ENCODE results near the gene TARBP2.
"Not testable (repeated sequence)": the region's sequence is repeated elsewhere in the genome, so short reads cannot be mapped to it uniquely, and the experiment has no call there.

TARBP2 gene

GRCh38 chr12:53476769-53477209 is 24.3 kb upstream of the TARBP2 start:
- DNase-seq = no peak

GRCh38 chr12:53478865-53479264 is 22.2 kb upstream of the TARBP2 start:
- DNase-seq = no peak

DNA sequence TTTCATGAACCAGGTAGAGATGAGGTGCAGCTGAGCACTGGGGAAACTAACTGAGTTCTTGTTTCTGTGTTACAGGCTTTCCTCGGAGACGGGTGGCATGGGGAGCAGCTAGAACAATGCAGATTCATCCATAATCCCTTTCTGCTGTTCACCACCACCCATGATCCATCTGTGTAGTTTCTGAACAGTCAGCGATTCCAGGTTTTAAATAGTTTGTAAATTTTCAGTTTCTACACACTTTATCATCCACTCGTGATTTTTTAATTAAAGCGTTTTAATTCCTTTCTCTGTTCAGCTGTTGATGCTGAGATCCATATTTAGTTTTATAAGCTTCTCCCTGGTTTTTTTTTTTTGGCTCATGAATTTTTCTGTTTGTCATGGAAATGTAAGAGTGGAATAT is 21.8 kb upstream of the TARBP2 start:
- no peak for DNase-seq

- DNase-seq = no peak
These were observed 20.3 kb upstream of the TARBP2 start for GRCh38 chr12:53480491-53481442.

GRCh38 chr12:53481458-53481857 is 19.6 kb upstream of the TARBP2 start:
- DNase-seq = not testable (repeated sequence)

DNA sequence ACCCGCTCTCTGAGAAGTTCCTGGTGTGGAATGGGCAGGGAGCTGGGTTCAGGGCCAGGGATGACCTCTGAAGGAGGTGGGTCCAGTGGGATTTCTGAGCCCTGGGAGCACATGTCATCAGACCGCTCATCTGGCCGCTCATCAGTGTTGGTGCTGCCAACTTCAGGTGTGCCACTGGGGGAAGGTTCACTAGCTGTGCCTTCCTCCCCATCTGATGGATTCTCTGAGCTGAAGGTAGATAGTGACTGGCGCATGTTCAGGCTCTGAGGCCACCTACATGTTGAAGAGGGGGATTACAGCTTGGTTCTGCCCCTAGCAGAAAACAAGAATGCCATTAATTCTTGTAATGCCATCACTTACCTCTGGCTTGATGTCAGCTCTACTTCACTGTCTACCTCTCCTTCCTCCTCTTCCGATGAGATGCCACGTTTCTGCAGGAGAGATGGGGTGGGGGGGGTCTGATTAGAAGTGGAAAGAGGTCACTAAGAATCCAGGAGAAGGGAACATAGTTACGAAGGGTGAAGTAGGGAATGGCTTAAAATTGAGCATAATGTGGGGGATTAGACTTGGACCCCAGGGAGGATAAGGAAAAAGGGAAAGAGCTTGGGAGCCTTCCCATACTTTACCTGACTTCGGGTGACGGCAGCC is 19.0 kb upstream of the TARBP2 start:
- DNase-seq = no peak

DNA sequence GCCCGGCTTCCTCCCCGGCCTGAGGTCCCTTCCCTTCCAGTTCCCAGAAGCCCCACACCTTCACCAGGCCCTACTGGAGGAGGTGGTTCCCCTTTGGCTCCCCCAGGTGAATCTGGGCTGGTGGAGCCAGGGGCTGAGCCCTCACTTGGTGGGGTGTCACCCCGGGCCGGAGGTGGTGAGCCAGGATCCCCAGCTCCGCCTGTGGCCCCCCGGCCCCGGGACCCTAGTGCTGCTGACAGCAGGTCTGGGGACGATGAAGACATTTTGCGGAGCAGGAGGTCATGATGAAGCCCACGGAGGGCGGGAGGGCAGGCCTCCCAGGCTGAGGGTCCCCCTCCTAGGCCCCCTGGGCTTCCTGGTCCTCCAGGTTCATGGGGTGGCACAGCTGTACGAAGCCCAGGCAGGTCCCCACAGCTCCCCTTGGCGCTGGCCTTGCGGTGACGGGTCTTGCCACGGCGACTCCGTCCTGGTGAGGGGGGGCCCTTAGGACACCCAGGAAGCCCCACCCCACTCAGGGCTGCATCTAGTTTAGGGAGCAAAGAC is 18.4 kb upstream of the TARBP2 start:
- no peak for DNase-seq

GRCh38 chr12:53483225-53483978 is 17.7 kb upstream of the TARBP2 start:
- DNase-seq = no peak

- DNase-seq = no peak
These were observed 17.1 kb upstream of the TARBP2 start for GRCh38 chr12:53483979-53484377.

DNA sequence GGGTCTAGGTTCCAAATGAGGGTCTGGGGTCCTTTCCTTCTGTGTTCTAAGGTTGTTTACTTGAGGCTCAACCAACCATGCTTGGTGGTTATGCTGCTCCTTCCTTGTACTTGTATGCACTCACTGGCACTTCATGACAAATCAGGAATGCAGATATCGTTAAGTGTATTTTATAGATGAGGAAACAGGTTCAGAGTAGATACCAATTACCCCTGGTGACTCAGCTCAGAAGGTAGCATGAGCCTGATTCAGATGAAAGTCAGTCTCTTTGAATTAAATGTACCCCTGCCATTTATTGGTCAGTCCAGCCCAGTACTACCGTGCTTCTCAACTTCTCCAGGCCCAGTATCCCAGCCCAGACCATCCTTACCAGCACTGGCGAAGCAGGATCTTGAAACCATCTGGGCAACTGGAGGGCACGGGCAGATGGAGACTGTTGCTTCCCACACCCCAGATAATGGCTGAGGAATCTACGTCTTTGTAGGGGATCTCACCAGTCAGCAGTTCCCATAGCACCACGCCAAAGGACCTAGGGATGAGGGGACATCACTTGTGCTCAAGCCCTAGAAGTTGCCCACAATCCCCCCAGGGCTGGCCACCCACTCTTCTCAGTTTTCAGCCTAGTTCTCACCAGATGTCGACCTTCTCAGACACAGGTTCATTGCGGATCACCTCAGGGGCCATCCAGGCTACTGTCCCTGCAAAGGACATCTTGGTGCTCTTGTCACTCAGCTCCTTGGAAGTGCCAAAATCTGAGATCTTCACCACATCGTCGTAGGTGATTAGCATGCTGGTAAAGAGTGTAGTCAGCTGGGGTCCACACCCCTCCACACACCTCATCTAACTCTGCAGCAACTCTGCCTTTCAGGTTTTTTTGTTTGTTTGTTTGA is 16.2 kb upstream of the TARBP2 start:
- no peak for DNase-seq

DNA sequence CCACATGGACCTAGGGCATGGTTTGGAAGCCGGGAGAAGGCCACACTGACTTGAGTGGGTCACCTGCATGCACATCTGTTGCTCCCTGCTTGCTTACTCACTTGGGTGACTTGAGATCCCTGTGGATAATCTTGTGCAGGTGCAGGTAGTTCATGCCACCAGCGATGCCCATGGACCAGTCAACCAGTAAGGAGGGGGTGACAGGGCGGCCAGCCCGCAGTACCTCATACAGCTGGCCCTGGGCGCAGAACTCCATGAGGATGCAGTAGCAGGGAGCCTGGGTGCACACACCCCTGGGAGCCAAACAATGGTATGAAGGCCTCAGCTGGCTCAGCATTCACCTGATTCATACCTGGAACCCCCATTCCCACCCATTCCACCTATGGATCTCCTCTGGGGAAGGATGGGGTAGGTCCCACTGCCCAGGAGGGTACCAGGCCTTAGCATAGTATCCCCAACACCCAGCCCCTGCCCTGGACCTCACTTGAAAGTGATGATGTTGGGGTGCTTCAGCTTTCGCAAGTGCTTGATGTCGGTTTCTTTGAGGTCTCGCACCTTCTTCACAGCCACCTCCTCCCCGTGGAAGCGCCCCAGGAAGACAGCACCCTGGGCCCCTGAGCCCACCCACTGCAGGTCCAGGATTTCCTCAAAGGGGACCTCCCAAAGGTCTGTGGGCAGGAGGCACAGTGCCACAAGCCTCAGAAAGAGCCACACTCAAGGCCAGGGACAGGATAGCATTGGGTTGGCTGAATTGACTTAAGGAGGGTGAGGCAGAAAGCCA is 14.9 kb upstream of the TARBP2 start:
- DNase-seq = no peak

- DNase-seq = no peak
These were observed 14.2 kb upstream of the TARBP2 start for GRCh38 chr12:53486736-53487487.

DNA sequence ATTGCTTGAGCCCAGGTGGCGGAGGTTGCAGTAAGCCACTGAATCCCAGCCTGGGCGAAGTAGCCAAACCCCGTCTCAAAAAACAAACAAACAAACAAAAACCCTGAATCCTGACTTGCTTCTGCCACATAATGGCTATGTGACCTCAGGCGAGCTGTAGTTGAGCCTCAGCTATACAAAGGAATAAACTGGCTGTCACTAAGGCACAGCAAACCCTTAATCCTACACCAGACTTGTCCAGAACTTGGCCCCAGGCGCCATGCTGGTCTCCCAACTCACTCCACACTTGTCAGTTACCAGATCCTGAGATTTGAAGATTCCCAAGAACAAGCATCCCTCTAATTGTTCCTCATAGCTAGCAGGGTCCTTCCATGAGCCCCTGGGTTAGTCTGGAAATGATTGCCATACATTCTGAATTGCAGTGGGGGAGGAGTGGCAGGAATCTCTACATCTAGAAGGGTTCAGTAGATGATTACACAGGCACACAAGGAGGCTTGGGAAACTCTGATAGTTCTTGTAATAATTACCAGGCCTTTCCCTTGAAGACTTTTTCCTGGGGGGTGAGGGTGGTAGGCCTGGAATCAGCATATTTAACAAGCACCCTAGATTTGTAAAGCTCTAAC is 11.7 kb upstream of the TARBP2 start:
- no peak for DNase-seq

GRCh38 chr12:53492188-53492587 is 8.9 kb upstream of the TARBP2 start:
- no peak for DNase-seq

GRCh38 chr12:53492830-53493609 is 8.1 kb upstream of the TARBP2 start:
- peak; percentile 96 for DNase-seq

GRCh38 chr12:53493610-53494391 is 7.3 kb upstream of the TARBP2 start:
- DNase-seq = no peak

DNA sequence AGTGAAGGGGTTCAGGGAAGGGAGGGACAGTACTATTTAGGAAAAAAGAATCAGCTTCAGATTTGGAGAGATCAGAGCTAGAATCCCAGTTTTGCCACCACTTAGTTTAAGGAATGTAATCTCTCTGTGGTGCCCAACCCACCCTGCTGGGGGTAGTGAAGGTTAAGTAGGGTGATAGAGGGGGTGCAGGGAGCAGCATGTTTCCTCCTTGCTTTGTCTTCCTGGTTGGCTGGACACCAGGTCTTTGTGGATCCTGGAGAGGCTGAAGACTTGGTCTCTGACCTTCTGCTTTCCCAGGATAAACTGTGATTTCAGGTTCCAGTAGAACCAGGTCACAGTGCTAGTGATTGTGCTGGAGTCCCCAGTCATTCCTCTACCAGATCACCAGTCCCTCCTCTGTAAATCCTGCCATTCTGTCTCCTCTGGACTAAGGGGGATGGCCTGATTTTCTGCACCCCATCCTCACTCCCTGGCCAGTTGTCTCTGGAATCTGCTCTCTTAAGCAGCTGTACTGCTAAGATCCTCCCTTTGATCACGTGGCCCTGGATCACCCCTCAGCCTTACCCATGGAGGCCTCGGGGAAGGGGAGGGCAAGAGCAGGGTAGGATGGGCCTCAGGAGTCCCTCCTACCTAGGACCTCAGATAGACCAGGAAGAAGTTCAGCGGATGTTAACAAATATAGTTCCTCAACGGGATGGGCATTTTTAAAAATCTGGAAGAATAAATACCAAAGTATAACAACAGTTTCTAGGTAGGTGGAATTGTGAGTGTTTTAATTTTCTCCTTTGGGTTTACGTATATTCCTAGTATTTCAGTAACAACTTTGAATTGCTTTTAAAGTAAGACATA is 5.0 kb upstream of the TARBP2 start:
- DNase-seq = no peak

DNA sequence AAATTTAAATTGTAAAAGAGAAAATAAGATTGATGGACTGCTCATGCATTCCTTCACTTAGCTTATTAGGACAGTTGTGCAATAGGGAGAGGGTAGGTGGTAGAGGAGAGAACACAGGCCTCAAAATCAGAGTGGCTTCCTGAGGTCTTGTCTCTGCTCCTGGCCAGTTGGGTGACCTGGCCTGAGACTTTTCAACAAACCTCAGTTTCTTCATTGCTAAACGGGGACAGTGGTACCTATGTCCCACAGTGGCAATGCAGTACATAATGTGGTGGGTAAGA is 4.4 kb upstream of the TARBP2 start:
- no peak for DNase-seq

Measured in right forelimb (tissue), 1 donor.